GM18507 (cell line): ENCODE measurements around the gene SLK.

Experiments
- DNase-seq: peaks from one replicate; pipeline ENCODE4 v3.0.0; 2011; ENCODE audit warnings: low read depth; ENCODE audit not compliant: insufficient read length; ENCODE audit errors: extremely low spot score
- FAIRE-seq: peaks from 2 replicates; lab custom pipeline; 2011; peaks lifted over from hg19 to GRCh38; lab: Jason Lieb, UNC

Gene SLK

DNA sequence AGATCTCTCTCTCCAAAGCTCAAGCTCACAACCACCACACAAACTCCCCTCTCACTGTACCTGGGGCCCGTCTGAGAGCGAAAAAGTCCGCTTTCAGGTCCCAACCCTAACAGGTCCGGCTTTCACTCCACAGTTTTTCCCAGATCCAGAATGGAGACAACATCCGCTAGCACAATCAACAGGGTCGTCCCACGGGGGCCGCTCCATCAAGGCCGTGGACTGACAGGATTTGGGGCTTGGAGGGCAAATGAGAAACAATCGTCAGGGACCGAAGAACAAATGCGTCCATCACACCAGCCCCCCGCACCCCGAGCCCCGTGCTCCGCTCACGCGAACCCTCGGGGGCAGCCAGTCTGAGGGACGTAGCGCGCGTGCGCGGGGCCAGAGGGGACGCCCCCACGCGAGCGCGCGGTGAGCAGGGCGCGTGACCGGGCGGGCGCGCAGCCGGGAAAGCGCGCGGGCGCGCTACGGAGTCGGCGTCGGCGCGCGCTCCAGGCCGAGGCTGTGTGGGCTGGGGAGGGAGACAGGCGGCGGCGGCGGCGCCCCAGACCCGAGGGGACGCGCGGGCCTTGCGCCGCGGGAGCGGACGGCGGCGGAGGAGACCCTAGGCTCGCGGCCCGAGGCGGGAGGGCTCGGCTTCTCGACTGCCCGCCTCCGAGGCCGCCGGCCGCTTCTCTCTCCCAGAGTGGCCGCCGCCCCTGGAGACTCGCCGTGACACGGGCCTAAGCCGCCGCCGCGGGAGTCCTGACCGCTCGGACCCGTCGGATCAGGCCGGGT, at the start of gene SLK:
Gene SLK, plus strand, starts transcription at position 470 of the 777 bp plus-strand sequence. CDS start 606 bp downstream, outside the sequence.
- FAIRE-seq (peak; percentile 95), DNase-seq (peak; percentile 88)

DNA sequence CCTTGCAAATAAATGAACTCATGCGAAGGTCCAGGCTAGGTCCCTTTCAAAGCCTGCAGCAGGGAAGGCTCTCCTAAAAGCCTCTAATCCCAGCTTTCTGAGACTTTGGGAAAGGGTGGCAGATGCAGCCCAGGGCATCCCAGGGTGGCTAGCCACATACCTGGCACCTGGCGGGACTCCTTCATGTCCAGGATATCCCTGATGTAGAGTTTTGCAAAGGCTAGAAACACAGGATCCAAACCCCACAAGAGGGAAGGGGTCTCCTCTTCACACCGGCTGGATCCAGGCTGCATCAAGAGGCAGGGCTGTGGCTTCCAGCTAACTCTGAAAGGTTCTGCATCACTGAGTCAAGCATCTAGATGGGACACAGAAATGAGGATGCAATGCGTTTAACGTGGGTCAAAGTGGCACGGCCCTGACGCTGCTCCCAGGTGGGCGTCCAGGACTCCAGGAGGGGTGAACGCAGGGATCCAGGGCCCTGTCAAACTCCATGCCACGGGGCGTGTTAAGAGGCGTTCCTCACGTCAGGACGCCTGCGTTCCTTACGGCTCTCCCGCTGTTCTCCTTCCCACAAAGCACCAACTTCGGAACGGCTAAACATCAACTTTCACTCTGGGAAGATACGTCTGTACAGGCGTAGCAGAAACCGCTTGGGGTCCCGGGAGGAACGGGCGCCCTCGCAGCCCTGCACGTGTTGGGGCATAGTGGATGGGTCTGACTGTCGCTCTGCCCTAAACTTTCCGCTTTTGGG, 49.5 kb upstream of the SLK start:
- DNase-seq = no peak
- FAIRE-seq = no peak

DNA sequence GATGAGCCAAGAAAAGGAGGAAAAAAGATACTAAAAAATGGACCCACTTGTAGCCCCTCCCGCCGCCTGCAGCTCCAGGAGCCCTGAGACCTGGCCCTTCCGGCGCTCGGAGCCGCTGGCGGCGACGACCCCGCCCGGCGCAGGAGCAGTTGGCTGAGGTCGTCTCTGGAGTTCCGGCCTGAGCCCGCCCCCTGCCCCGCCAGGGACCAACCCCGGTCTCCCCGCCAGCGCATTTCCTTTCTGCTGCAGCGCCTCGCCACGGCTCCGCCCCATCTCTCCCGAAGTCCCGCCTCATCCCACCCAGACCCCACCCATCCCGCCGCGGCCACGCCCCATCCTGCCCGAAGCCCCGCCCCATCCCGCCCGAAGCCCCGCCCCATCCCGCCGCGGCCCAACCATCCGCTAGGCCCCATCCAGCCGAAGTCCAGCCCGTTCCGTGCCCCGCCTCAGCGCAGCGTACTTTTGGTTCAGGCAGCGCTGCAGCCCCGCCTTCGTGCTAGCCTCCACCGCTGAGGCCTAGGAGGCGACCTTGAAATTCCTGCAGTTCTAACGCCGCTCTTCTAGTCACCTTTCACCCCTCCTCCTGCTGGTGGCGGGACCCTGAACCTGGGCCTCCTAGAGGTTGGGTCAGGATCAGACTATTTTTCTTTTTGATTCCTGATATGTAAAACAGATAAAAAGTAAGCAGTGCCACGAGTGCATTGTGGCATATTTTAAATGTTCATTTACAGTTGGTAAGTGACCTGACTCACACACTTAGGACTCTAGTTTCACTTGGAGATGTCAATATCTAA, 48.7 kb upstream of the SLK start, which contains the start of gene STN1:
Gene STN1, minus strand, starts transcription at position 132 of the 794 bp plus-strand sequence. CDS start 590 bp downstream, outside the sequence.
- FAIRE-seq = peak; percentile 96
- peak; percentile 93 for DNase-seq

- DNase-seq (no peak), FAIRE-seq (no peak)
These were observed 47.3 kb upstream of the SLK start for GRCh38 chr10:103919648-103920025.

- DNase-seq (no peak), FAIRE-seq (no peak)
These were observed 45.7 kb upstream of the SLK start for GRCh38 chr10:103921248-103921647.

- DNase-seq (no peak), FAIRE-seq (no peak)
These were observed 45.2 kb upstream of the SLK start for GRCh38 chr10:103921750-103922195.

- FAIRE-seq = no peak
- DNase-seq = no peak
These were observed 44.3 kb upstream of the SLK start for GRCh38 chr10:103922659-103923058.

GRCh38 chr10:103923502-103923901, 43.4 kb upstream of the SLK start:
- DNase-seq (no peak), FAIRE-seq (no peak)

- DNase-seq (no peak), FAIRE-seq (no peak)
These were observed 41.3 kb upstream of the SLK start for GRCh38 chr10:103925591-103925990.

DNA sequence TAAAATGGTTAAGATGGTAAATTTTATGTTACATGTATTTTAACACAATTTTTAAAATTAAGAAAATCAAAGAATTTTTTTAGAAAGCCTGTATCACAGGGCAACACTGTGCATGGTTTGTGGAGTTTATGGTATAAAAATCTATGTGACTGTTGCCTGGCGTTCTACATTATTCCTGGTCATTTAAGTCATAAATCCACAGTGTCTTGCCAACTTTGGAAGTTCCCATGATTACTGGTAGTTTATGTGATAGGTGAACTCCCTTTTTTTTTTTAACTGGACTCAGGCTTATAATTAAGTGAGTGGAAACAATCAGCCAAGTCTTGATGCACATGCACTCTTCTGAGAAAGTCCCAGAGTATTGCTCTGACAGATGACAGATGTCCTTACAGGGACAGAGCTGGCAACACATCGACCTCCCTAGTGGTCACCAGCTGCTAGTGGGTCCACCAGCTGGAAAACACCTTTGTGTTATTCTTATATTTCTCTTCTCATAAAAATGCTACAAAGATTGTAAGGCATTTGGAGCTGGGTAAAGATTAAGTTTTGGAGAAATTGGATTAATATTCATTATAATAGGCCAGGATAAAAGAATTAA, 40.1 kb upstream of the SLK start:
- no peak for FAIRE-seq
- DNase-seq = no peak

- DNase-seq (no peak), FAIRE-seq (no peak)
These were observed 38.2 kb upstream of the SLK start for GRCh38 chr10:103928784-103929183.

DNA sequence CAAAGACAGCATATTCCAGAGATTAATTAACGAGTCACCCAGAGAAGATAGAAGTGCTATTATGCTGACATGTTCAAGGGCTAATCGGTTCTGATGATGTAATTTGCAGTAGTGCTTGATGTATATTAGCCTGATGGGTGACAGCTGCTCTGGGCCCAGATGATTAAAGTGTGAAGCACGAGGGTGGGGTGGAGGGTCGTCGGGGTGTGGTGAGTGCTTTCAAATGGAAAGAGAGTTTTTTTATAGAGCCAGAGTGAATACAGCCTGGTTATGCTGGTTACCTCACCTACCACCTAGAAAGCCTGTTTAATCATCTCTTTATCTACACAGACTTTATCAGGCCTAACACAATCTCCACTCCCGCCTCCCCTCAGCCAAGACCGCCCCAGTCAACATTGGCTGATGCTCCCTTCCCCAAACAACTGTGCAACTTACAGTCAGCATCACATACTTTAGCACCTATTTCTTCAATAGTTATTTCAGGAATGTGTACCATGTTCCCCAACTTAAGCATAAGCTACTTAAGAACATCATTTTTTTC, 37.5 kb upstream of the SLK start:
- FAIRE-seq = no peak
- no peak for DNase-seq

GRCh38 chr10:103930449-103930848, 36.5 kb upstream of the SLK start:
- DNase-seq = no peak
- no peak for FAIRE-seq

DNA sequence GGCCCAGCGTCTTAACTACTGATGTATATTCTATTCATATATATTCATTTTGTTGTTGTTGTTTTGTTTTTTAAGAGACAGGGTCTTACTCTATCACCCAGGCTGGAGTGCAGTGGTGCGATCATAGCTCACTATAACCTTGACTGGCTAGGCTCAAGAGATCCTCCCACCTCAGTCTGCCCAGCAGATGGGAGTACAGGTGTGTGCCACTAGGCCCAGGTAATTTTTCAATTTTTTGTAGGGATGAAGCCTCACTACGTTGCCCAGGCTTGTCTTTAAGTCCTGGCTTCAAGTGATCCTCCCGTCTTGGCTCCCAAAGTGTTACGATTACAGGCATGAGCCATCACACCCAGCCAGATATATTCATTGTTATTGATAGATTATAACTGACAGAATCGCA, 36.1 kb upstream of the SLK start:
- FAIRE-seq (no peak), DNase-seq (no peak)

DNA sequence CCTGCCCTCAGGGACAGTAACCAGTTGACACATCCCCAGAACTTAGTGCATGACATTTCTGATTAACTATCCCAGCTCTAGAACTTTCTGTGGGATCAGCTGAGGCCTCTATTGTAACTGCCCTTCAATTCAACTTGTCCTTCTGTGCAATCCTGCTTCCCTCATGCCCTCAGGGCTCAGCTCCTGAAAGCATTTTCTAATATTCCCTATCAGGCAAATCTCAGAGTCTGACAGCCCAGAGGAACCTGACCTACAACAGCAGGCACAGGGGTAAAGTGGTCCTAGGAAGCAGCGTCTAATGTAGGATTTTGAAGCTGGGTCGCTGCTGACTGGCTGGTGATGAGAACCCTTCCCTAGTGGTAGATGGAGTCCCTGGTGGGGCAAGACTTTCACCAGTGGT, 35.3 kb upstream of the SLK start:
- no peak for DNase-seq
- FAIRE-seq = no peak

DNA sequence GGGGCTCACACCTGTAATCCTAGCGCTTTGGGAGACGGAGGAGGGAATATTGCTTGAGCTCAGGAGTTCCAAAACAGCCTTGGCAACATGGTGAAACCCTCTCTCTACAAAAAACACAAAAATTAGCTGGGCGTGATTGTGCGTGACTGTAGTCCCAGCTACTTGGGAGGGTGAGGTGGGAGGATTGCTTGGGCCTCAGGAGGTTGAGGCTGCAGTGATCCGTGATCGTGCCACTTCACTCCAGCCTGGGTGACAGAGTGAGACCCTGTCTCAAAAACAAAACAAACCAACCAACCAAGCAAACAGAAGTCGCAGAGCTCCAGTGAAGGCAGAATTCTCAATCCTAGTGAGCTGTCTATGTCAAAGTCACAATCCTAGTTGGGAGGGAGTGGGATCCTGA, 34.7 kb upstream of the SLK start:
- FAIRE-seq = no peak
- DNase-seq = no peak

GRCh38 chr10:103932971-103933370, 34.0 kb upstream of the SLK start:
- DNase-seq (no peak), FAIRE-seq (no peak)

- FAIRE-seq = no peak
- DNase-seq = no peak
These were observed 33.3 kb upstream of the SLK start for GRCh38 chr10:103933557-103934121.

DNA sequence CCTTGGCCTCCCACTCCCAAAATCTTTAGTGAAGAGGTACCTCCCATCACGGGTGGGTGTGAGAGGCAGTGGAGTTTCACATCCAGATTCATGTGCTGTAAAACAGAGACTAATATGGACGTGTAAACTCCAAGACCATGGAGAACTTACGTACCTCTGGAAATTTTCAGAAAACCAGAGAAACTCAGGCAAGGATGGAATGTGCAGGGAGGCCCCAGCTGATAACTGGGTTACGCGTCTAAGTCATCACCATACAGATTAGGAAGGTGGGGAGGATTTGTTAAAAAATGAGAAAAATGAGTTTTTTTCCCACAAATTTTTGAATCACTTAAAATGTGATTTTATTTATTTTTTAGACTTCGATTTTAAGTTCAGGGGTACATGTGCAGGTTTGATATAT, 32.6 kb upstream of the SLK start:
- no peak for FAIRE-seq
- no peak for DNase-seq
